Astrocyte (in vitro differentiated cells and primary cell): ENCODE results near the gene AGBL5.

ENCODE experiments used
- EZH2 ChIP-seq: IDR thresholded peaks from 2 replicates; pipeline ENCODE4 v1.6.1; 2012; ENCODE audit warnings: mild to moderate bottlenecking, low read length, inconsistent platforms; ENCODE audit not compliant: insufficient read depth
- TF ChIP-seq, protein P1 (sequence below): IDR thresholded peaks from 2 replicates; pipeline ENCODE4 v1.5.1; 2011; ENCODE audit warnings: low read depth, mild to moderate bottlenecking, inconsistent platforms, low read length, moderate library complexity; ENCODE audit not compliant: insufficient read depth

DNA sequence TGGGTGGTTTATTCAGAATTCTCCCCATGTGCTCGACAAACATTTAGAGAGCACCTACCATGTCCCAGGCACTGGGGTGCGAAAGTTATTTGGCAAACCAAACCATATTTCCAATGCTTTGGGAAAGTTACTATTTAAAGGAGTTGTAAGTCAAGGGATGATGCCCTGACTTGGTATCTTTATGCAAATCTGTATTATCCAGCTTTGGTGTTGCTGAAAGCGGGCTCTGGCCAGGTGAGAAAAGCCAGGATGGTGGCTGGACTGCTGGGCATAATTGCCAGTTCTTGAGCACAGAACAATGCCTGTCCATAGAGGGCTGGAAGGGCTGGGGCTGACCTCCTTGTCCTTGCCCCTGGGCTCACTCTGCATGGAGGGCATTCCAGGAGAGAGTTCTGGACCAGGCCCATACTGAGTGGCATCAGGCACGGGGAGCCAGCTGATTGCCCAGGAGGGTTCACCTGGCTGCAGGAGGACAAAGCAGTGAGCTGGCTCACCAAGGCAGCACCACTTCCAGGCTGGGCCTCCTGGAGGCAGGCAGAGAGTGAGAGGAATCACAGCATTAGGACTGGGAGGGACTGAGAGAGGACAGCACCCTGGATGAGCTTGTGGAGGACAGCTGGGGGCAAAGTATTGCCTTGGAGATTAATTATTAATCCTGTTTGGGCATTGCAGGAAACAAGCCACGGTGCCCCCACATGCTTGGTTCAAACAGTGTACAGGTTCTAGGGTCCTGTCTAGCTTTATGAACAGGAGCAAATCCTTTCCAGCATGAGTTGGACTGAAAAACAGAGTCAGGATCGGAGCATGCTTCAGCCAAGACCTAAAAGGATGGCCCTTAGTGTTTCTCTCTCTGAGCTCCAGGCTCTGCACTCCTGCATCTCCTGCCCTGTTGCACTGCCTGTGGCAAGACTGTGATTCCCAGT is 42.2 kb downstream of the AGBL5 start:
- TF ChIP-seq, protein P1, sequence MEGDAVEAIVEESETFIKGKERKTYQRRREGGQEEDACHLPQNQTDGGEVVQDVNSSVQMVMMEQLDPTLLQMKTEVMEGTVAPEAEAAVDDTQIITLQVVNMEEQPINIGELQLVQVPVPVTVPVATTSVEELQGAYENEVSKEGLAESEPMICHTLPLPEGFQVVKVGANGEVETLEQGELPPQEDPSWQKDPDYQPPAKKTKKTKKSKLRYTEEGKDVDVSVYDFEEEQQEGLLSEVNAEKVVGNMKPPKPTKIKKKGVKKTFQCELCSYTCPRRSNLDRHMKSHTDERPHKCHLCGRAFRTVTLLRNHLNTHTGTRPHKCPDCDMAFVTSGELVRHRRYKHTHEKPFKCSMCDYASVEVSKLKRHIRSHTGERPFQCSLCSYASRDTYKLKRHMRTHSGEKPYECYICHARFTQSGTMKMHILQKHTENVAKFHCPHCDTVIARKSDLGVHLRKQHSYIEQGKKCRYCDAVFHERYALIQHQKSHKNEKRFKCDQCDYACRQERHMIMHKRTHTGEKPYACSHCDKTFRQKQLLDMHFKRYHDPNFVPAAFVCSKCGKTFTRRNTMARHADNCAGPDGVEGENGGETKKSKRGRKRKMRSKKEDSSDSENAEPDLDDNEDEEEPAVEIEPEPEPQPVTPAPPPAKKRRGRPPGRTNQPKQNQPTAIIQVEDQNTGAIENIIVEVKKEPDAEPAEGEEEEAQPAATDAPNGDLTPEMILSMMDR = no peak
- no peak for TF ChIP-seq EZH2
